ENCODE data around the gene INPP5E. TPM values are rescaled to one million over a fixed set of nuclear protein-coding genes. Genes with fewer than 3 reads are reported as not detected.
A peak's percentile ranks its signal among the peaks of the same experiment; 100 is the strongest.

The INPP5E gene
- total and polyA plus RNA-seq, 2 experiments from 2014 or later: 5.3 to 7.1 TPM

DNA sequence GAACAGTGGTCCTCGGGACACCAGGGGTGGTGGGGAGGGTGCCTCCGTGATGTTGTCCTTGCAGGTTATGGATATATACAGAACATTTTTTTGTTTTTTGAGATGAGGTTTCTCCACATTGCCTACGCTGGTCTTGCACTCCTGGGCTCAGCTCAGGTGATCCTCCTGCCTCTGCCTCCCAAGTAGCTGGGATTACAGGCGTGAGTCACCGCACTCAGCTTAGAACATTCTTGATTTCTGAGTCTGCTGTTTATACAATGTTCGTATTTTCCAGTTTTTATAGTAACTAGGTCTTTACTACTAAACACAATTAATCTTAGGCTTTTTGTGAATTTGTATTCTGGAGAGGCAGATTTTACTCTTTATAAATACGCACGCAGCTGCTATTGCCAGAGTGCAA is 23.2 kb downstream of the INPP5E start:
- H3K27ac ChIP-seq: no peak overlapping the region
- H3K4me1 ChIP-seq (ENCODE audit: insufficient read depth): peaks cover 8% of the 10 kb centered on the region
- WGBS (ENCODE audit: low lambda C conversion rate, missing lambda C conversion rate): 96% methylated on average over 8 of the region's 8 CpGs
- no peak overlapping the region for H3K4me2 ChIP-seq
- no peaks in the 10 kb centered on the region for H3K27me3 ChIP-seq
- no peak overlapping the region for H2AFZ ChIP-seq
- no peaks in the 10 kb centered on the region for H3K36me3 ChIP-seq (replicated peaks; ENCODE audit: insufficient read depth, low read depth)
- no peaks in the 10 kb centered on the region for H3K9me2 ChIP-seq (replicated peaks; ENCODE audit: insufficient read depth)
- TF ChIP-seq EZH2 (IDR thresholded peaks at IDR 0.05; ENCODE audit: borderline replicate concordance) (no peak), EZH2phosphoT487 (IDR thresholded peaks at IDR 0.05; ENCODE audit: low read depth, severe bottlenecking, unreplicated experiment) (no peak)
- TF ChIP-seq, protein P1, sequence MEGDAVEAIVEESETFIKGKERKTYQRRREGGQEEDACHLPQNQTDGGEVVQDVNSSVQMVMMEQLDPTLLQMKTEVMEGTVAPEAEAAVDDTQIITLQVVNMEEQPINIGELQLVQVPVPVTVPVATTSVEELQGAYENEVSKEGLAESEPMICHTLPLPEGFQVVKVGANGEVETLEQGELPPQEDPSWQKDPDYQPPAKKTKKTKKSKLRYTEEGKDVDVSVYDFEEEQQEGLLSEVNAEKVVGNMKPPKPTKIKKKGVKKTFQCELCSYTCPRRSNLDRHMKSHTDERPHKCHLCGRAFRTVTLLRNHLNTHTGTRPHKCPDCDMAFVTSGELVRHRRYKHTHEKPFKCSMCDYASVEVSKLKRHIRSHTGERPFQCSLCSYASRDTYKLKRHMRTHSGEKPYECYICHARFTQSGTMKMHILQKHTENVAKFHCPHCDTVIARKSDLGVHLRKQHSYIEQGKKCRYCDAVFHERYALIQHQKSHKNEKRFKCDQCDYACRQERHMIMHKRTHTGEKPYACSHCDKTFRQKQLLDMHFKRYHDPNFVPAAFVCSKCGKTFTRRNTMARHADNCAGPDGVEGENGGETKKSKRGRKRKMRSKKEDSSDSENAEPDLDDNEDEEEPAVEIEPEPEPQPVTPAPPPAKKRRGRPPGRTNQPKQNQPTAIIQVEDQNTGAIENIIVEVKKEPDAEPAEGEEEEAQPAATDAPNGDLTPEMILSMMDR (IDR thresholded peaks at IDR 0.05; ENCODE audit: poor library complexity): no peak
- H3K4me3 ChIP-seq: no peak overlapping the region
- H4K20me1 ChIP-seq (ENCODE audit: insufficient read depth, poor library complexity, severe bottlenecking): no peaks in the 10 kb centered on the region
- H3K79me2 ChIP-seq: peaks cover 24% of the 10 kb centered on the region
- DNase-seq (ENCODE audit: low spot score): no peak
- no peaks in the 10 kb centered on the region for H3K9me3 ChIP-seq (ENCODE audit: low read depth)

DNA sequence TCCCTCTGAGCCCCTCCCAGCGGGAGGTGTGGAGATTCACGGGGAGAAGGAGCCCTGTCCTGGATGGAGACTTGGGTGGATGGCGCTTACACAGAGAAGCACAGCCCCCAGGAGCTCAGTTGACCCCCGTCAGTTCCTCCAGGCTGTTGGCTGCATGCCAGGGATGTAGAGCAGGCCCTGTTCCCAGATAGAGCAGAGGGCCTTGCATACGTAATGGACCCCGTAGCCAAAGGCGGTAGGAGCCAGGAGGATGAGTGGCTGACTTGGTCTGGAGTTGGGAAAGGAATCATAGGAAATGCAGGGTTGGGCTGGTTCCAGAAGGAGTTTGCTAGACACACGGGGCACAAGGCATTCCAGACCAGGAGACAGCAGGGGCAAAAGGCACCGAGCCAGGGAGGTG is 26.7 kb downstream of the INPP5E start:
- Histone ChIP-seq H3K9me2 (replicated peaks; ENCODE audit: insufficient read depth) (no peaks in the 10 kb centered on the region), H3K4me3 (no peak overlapping the region), H3K9me3 (ENCODE audit: low read depth) (no peaks in the 10 kb centered on the region), H3K79me2 (peaks cover 50% of the 10 kb centered on the region), H3K36me3 (replicated peaks; ENCODE audit: insufficient read depth, low read depth) (no peaks in the 10 kb centered on the region), H2AFZ (no peak overlapping the region), H3K27me3 (no peaks in the 10 kb centered on the region), H3K4me1 (ENCODE audit: insufficient read depth) (peaks cover 15% of the 10 kb centered on the region), H4K20me1 (ENCODE audit: insufficient read depth, poor library complexity, severe bottlenecking) (peaks cover 4% of the 10 kb centered on the region), H3K4me2 (no peak overlapping the region), H3K27ac (no peak overlapping the region)
- TF ChIP-seq EZH2 (IDR thresholded peaks at IDR 0.05; ENCODE audit: borderline replicate concordance): no peak
- 90% methylated on average over 9 of the region's 9 CpGs for WGBS (ENCODE audit: low lambda C conversion rate, missing lambda C conversion rate)
- no peak for DNase-seq (ENCODE audit: low spot score)

DNA sequence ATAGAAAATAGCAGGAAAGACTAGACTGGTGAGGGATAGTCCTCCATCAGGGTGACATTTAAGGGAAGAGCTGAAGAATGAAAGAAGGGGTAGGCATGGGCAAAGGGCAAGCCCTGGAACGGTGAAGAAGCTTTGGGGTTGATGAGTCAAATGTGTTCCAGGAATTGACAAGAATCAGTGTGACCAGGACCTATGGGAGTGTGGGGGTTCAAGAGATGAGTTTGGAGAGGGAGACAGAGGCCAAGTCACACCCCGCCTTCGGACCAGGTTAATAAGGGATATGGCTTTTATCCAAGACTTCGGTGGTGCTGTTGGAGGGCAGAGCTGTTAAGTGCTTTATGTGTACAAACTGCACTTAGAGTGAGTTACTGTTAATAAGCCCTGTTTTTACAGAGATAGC is 28.3 kb downstream of the INPP5E start:
- Histone ChIP-seq H3K79me2 (peaks cover 50% of the 10 kb centered on the region), H3K27ac (peak overlapping the region; percentile 96), H2AFZ (no peak overlapping the region), H3K4me1 (ENCODE audit: insufficient read depth) (peaks cover 15% of the 10 kb centered on the region), H3K4me3 (peak overlapping the region; percentile 92), H3K9me3 (ENCODE audit: low read depth) (no peaks in the 10 kb centered on the region), H3K9me2 (replicated peaks; ENCODE audit: insufficient read depth) (no peaks in the 10 kb centered on the region), H4K20me1 (ENCODE audit: insufficient read depth, poor library complexity, severe bottlenecking) (peaks cover 4% of the 10 kb centered on the region), H3K4me2 (peak overlapping the region; percentile 97), H3K27me3 (no peaks in the 10 kb centered on the region), H3K36me3 (replicated peaks; ENCODE audit: insufficient read depth, low read depth) (no peaks in the 10 kb centered on the region)
- 73% methylated on average over 4 of the region's 4 CpGs for WGBS (ENCODE audit: low lambda C conversion rate, missing lambda C conversion rate)
- no peak for DNase-seq (ENCODE audit: low spot score)
- TF ChIP-seq, protein P1 (IDR thresholded peaks at IDR 0.05; ENCODE audit: poor library complexity): no peak
- TF ChIP-seq EZH2phosphoT487 (IDR thresholded peaks at IDR 0.05; ENCODE audit: low read depth, severe bottlenecking, unreplicated experiment): no peak

DNA sequence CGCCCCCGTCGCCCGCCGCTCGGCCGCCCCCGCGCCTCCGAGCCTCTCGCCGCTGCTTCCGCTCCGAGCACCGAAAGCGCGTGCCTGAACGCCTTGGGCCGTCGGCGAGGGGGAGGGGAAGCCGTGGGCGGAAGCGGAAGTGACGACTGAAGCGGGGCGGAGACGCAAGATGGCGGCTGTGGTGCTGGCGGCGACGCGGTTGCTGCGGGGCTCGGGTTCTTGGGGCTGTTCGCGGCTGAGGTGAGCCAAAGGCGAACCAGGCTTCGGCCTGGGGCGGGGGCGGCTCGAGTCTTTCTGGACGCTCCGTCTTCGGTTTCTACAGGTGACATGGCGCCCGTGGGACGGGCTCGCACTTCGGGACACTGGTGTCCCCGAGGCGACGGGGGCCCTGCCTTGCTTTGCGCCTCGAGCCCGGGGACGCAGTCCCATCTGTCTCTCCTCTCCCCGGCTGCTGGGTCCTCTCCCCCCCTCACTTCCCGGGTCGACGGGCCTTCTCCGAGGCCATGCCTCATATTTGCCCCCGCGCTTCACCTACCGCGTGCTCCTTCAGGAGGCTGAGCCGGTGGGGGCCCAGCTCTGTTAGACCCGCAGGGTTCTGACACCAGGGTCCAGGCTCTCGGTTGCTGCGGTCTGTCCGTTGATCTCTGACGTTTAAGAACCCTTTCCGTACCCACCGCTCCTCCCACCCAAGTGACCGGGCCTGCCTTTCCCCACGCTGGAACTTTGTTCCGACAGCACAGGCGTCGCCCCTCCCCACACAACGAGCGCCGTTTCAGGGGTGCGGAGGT is 29.0 kb downstream of the INPP5E start, which contains the start of the genes ENTR1 and PMPCA:
ENTR1 (minus strand) TSS at position 115 of the 788 bp plus-strand sequence. CDS start 217 bp downstream, outside the sequence.
PMPCA (plus strand) TSS at position 159 of the 788 bp plus-strand sequence; CDS start at position 170, 11 bp downstream.
- peak within 1 kb of the TSS; percentile 86 for H2AFZ ChIP-seq
- peaks cover 4% of the 10 kb centered on the region for H4K20me1 ChIP-seq (ENCODE audit: insufficient read depth, poor library complexity, severe bottlenecking)
- peak within 1 kb of the TSS; percentile 99 for H3K4me2 ChIP-seq
- no peaks in the 10 kb centered on the region for H3K9me3 ChIP-seq (ENCODE audit: low read depth)
- peaks cover 15% of the 10 kb centered on the region for H3K4me1 ChIP-seq (ENCODE audit: insufficient read depth)
- peak within 1 kb of the TSS; percentile 96 for H3K27ac ChIP-seq
- no peaks in the 10 kb centered on the region for H3K36me3 ChIP-seq (replicated peaks; ENCODE audit: insufficient read depth, low read depth)
- no peaks in the 10 kb centered on the region for H3K27me3 ChIP-seq
- 2% methylated on average over 55 of the region's 83 CpGs for WGBS (ENCODE audit: low lambda C conversion rate, missing lambda C conversion rate)
- peak; percentile 96 for DNase-seq (ENCODE audit: low spot score)
- peaks cover 50% of the 10 kb centered on the region for H3K79me2 ChIP-seq
- peak within 1 kb of the TSS; percentile 92 for H3K4me3 ChIP-seq
- TF ChIP-seq EZH2phosphoT487 (IDR thresholded peaks at IDR 0.05; ENCODE audit: low read depth, severe bottlenecking, unreplicated experiment): no peak
- H3K9me2 ChIP-seq (replicated peaks; ENCODE audit: insufficient read depth): no peaks in the 10 kb centered on the region
